Smooth muscle cell of the coronary artery (primary cell): ENCODE results near the gene FKBP5. TPM values are rescaled to one million over a fixed set of nuclear protein-coding genes. Genes with fewer than 3 reads are reported as not detected.

Experiments used
- total RNA-seq: library from RNA; depleted of rRNA; stranded (reverse); fragments of >200 nt; gene quantifications from 2 replicates; pipeline ENCODE4 v1.2.3, GENCODE V29; 2014; ENCODE audit warnings: low replicate concordance

Gene FKBP5
- 4.5 and 4.7 TPM in 2 replicates for total RNA-seq

DNA sequence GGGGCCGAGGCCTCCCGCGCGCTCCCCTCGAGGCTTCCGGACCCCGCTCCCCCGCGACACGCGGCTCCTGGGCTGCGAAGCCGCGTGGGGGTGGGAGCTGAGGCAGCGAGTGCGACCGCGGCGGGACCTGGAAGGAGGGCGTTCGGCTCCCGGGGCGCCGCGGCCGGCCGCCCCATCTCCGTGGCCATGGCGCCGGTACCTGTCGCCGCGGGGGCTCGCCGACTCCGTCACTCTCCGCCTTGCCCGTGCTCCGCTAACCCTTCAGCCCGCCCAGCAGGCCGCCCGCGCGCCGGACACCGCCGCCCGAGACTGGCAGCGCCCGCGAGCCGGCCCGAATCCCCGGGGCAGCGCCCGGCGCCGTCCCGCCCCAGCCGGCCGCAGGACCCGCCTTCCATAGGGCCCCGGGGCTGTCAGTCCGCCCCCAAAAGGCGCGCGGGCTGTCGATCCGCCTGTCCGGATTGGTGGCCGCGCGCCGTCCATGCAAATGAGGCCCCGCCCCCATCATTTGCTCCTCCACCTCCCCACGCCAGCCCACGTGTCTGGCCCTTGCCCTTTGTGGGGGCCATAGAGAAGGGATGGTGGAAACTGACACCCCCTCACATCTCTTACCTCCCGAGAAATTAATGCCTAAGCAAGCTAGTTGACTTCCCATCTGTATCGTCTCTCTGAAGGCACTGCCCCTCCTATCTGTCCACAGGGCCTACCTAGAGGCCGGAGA is at the start of gene FKBP5:
Gene FKBP5 (minus strand): TSS at position 311 of the 718 bp plus-strand sequence. CDS start 46,091 bp downstream, outside the sequence.

GRCh38 chr6:35736982-35737412 is 48.3 kb upstream of the FKBP5 start, which contains the start of gene ARMC12:
ARMC12 (plus strand) TSS chr6:35737032; CDS start chr6:35737109, 77 bp downstream.

Other genes with a start within 250 kb of the FKBP5 start
- gene FANCE, start 236.6 kb downstream of the FKBP5 start, total RNA-seq, result 2.8 and 3.9 TPM in 2 replicates
- gene RPL10A, start 220.5 kb downstream of the FKBP5 start, total RNA-seq, result 1,582 and 2,681 TPM in 2 replicates
- 2.5 and 7.4 TPM in 2 replicates for gene TEAD3, start 191.8 kb downstream of the FKBP5 start, total RNA-seq
- gene TULP1, start 176.0 kb downstream of the FKBP5 start, total RNA-seq, result not detected in 2 replicates
- gene ARMC12, start 48.1 kb upstream of the FKBP5 start, total RNA-seq, result 0.23 TPM in 1 of 2 replicates, not detected in the other
- not detected in 2 replicates for gene CLPSL2, start 87.7 kb upstream of the FKBP5 start, total RNA-seq
- not detected in 2 replicates for gene CLPSL1, start 92.1 kb upstream of the FKBP5 start, total RNA-seq
- not detected in 2 replicates for gene CLPS, start 108.4 kb upstream of the FKBP5 start, total RNA-seq
- gene LHFPL5, start 116.4 kb upstream of the FKBP5 start, total RNA-seq, result not detected in 2 replicates
- gene SRPK1, start 232.2 kb upstream of the FKBP5 start, total RNA-seq, result 23.1 and 52.1 TPM in 2 replicates